GM10847 (cell line): Measurements from ENCODE around the gene MBNL2.

Experiments used
- POLR2A ChIP-seq: IDR thresholded peaks from 2 replicates; pipeline ENCODE4 v1.6.1; 2011; ENCODE audit not compliant: insufficient read length; ENCODE audit errors: extremely low read depth

Gene MBNL2

DNA sequence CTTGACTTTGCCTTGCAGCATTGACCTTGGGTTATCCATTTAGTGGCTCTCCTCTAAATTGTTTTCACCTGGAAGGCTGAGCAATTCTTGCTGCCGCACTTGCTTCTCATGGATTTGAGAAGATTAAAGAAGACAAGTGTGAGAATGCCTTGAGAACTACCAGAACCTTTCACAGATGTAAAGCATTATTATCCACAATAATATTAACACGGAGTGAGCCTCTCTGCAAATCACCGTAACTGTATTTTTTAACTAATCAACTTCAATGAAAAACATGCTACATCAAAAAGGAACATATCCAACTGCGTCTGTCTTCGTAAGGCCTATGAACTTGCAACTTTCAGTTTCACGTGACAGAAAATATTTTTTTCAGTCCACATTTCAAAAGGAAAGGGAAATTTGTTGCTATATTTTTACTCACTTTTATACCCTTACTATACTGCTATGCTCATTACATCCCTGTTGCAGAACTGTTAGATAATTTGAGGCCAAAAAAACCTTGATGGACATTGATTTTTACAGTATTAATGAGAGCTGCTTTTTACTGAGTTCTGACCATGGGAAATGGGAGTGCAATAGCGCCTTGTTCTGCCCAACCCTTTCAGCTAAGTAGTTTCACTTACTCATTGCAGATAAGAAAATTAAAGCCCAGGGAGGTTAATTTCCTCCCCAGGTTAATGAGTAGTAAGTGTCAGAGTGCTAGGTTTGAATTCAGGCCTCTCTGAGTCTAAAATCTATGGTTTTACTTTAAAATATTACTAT lies 118.0 kb downstream of the MBNL2 start:
- no peak for TF ChIP-seq POLR2A

- TF ChIP-seq POLR2A, result no peak
Measured at GRCh38 chr13:97341135-97341534, 119.0 kb downstream of the MBNL2 start.

GRCh38 chr13:97342136-97342535 lies 120.0 kb downstream of the MBNL2 start:
- no peak for TF ChIP-seq POLR2A

DNA sequence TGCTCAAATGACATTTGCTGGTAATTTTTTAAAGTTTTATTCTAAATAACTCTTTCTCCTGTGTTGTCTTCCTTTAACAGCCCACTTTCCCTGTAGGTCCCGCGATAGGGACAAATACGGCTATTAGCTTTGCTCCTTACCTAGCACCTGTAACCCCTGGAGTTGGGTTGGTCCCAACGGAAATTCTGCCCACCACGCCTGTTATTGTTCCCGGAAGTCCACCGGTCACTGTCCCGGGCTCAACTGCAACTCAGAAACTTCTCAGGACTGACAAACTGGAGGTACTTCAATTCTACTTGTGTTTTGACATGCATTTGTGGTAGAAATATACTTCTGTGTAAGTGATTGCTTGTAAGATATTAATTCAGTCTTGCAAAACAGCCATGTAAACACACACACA lies 120.8 kb downstream of the MBNL2 start:
- TF ChIP-seq POLR2A, result no peak

- TF ChIP-seq POLR2A, result no peak
Measured at GRCh38 chr13:97344265-97345175, 122.4 kb downstream of the MBNL2 start.

DNA sequence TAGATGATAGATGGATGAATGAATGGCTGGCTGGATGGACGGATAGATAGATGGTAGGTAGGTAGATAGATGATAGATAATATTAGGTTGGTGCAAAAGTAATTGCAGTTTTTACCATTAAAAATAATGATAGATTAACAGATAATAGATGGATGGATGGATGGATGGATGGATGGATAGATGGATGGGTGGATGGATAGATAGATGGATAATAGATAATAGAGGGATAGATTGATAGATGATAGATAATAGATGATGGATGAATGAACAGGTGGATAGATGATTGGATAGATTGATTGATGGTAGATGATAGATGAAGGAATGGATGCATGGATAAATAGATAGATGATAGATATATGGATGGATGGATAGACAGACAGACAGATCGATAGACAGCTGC lies 124.0 kb downstream of the MBNL2 start:
- TF ChIP-seq POLR2A, result no peak

DNA sequence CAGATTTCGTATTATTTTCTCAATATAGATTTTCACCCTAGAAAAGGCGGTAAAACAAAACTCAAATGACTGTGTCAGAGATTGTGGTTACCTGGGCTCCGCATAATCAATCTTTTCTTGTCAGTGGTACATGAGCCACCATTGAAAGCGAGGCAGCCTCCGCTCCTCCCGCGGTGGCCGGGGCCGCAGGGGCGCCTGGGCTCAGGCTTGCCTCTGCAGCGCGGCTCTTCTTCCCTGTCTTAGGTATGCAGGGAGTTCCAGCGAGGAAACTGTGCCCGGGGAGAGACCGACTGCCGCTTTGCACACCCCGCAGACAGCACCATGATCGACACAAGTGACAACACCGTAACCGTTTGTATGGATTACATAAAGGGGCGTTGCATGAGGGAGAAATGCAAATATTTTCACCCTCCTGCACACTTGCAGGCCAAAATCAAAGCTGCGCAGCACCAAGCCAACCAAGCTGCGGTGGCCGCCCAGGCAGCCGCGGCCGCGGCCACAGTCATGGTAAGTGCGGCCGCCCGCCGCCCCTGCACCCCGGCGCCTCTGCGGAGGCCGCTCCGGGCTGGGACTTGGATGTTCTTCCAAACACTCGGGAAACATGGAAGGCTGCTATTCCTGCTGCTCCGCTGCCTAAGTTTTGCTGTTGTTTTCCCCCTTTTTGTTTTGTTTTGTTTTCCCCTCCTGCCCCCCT lies 124.6 kb downstream of the MBNL2 start:
- TF ChIP-seq POLR2A, result no peak

- TF ChIP-seq POLR2A, result no peak
Measured at GRCh38 chr13:97347255-97347932, 125.3 kb downstream of the MBNL2 start.

- no peak for TF ChIP-seq POLR2A
Measured at GRCh38 chr13:97348569-97349100, 126.5 kb downstream of the MBNL2 start.

- TF ChIP-seq POLR2A, result no peak
Measured at GRCh38 chr13:97352815-97353214, 130.7 kb downstream of the MBNL2 start.

- TF ChIP-seq POLR2A, result no peak
Measured at GRCh38 chr13:97353927-97354675, 132.0 kb downstream of the MBNL2 start.

DNA sequence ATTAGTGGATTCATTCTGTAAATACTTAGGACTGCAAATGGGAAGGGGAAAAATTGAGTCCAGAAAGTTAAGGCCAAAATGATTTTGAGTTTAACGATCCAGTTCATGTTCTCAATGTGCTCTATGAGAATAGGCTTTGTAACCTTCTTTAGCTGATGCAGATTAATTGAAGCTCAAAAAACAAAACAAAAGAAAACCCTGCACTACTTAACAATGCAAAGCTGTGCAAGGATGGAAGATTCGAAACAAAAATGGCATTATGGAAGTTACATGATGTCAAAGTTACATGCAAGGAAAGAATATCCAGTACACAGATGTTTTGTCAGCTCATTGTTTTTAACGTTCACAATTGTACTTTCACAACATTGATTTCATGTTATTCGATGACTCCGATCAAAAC lies 132.7 kb downstream of the MBNL2 start:
- TF ChIP-seq POLR2A, result no peak

DNA sequence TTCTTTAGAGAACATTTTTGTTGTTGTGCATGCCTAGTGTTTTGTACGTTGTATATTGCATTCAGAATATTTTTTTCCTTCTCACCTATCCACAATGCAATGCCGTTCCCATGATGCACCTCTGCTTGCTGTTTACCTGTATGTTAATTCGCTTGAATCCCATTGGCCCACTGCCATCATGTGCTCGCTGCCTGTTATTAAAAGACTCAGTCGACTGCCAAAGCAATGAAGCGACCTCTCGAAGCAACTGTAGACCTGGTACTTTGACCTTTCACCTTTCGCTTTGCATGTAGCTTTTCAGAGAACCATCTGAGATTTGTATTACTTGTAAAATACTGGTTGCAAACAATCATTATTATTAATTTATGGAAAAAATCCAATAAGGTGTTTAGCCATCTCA lies 134.5 kb downstream of the MBNL2 start:
- no peak for TF ChIP-seq POLR2A
